ENCODE data around the gene MRPL54.

DNA sequence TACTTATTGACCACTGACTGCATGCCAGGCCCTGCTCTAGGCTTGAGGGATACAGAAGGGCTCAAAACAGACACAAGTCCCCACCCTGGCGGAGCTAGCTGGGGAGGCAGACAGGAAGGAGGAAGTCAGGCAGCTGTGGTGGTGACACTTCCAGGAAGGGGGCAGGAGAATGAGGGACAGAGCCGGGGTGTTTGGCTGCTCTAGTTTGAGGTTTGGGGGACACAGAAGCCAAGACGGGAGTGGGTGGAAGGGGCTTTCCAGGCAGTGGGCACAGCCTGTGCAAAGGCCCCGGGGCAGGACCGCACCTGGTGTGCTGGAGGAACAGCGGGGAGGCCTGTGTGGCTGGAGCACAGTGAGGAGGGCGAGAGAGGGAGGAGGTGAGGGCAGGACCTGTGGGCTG is 4.0 kb downstream of the MRPL54 start:
- no peak for TF ChIP-seq CTCF (conservative IDR thresholded peaks at IDR 0.05; ENCODE audit: low read length)
- TF ChIP-seq EZH2phosphoT487 (IDR thresholded peaks at IDR 0.05; ENCODE audit: borderline replicate concordance, low read depth, low read length): no peak
